ENCODE data around the gene IQCK.

DNA sequence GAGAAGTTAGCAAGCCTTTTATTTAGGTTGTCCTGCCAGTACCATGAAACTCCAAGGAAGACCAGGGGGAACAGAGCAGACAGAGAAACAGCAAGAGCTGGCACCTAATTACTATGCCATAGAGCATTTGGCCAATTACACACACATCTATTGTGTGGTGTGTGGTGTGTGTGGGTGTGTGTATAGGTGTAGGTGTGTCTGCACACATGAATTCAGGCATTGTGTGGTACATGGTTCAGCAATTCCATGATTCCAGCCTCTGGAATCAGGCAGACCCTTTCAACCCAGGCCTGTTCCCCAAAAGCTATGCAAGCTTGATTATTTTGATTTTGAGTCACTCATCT, 25.7 kb downstream of the IQCK start:
- TF ChIP-seq, protein P1, sequence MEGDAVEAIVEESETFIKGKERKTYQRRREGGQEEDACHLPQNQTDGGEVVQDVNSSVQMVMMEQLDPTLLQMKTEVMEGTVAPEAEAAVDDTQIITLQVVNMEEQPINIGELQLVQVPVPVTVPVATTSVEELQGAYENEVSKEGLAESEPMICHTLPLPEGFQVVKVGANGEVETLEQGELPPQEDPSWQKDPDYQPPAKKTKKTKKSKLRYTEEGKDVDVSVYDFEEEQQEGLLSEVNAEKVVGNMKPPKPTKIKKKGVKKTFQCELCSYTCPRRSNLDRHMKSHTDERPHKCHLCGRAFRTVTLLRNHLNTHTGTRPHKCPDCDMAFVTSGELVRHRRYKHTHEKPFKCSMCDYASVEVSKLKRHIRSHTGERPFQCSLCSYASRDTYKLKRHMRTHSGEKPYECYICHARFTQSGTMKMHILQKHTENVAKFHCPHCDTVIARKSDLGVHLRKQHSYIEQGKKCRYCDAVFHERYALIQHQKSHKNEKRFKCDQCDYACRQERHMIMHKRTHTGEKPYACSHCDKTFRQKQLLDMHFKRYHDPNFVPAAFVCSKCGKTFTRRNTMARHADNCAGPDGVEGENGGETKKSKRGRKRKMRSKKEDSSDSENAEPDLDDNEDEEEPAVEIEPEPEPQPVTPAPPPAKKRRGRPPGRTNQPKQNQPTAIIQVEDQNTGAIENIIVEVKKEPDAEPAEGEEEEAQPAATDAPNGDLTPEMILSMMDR (IDR thresholded peaks at IDR 0.05; ENCODE audit: extremely low read depth in 1 of 2, insufficient read depth in 1 of 2, low read depth in 1 of 2, low read length in 2 of 2): no peak
- TF ChIP-seq POLR2A (IDR thresholded peaks at IDR 0.05; ENCODE audit: low read depth, low read length) (no peak), POLR2AphosphoS5 (IDR thresholded peaks at IDR 0.05; ENCODE audit: insufficient read depth, low read depth, low read length) (no peak), EZH2 (IDR thresholded peaks at IDR 0.05; ENCODE audit: borderline replicate concordance, low read depth, low read length, severe bottlenecking) (no peak)

Data from endothelial cell of umbilical vein (primary cell).